HG02678 (cell line): ENCODE results near the gene SLC43A2.
A peak's percentile ranks its signal among the peaks of the same experiment; 100 is the strongest.

Experiments
- ATAC-seq: cut with Tn5 transposase; IDR thresholded peaks from one replicate; pipeline ENCODE4 v1.9.1; 2021; ENCODE audit warnings: mild to moderate bottlenecking, moderate library complexity; ENCODE audit not compliant: unreplicated experiment

Gene SLC43A2

GRCh38 chr17:1644493-1645206, 16.0 kb upstream of the SLC43A2 start:
- ATAC-seq, result no peak

DNA sequence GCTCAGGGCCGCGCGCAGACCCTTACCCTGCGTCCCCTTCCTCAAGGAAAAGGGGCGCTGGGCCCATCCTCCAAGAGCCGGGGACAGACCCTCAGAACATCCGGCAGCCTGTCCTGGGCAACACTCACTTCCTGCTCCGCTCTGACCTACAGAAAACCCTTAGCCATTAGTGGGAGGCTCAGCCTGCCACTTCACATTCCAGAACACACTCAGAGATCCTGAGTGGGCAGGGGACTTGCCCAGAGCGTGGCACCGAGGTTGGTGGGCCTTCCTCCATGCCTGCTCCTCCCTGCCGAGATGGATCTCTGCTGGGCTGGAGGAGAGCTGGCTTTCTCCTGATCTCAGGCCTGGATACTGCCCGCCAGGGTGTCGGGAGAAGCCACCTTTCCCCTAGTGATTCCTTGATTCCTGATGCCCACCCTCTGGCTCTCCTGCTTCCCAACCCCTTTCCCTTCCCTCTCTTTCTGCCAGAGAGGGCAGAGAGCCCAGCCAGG, 15.4 kb upstream of the SLC43A2 start:
- no peak for ATAC-seq

DNA sequence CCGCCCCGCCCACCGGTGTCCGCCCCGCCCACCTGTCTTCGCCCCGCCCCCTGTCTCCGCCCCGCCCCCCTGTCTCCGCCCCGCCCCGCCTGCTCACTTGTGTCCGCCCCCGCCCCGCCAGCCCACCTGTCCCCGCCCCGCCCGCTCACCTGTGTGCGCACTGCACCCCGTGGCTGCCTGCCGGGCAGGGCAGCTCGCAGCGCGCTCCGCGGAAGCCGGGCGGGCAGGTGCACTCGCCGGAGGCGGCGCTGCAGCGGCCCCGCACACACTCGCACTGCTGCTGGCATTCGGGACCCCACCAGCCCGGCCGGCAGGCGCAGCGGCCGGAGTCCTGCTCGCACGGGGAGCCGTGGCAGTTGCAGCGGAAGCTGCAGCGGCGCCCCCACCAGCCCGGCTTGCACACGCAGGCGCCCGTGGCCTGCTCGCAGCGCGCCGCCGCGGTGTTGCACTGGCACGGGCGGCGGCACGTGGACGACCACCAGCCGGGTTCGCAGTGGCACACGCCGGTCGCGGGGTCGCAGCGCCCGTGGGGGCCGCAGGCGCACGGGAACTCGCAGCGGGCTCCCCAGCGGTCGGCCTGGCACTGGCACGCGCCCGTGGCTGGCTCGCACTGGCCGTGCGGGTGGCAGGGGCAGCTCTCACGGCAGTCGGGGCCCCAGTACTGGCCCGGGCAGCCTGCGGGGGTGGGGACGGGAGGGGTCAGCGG, 14.8 kb upstream of the SLC43A2 start:
- ATAC-seq, result no peak

DNA sequence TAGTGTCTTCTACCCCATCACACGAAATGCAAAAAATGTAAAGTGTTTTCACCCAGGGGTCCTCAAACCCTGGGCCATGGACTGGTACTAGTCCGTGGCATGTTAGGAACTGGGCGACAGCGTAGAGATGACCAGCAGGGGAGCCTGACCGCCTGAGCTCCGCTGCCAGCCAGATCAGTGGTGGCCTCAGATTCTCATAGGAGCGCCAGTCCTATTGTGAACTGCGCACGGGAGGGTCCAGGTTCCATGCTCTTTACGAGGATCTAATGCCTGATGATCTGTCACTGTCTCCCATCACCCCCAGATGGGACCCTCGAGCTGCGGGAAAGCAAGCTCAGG, 12.4 kb upstream of the SLC43A2 start:
- no peak for ATAC-seq

GRCh38 chr17:1640329-1641064, 11.9 kb upstream of the SLC43A2 start:
- no peak for ATAC-seq

GRCh38 chr17:1639549-1640180, 11.0 kb upstream of the SLC43A2 start:
- ATAC-seq, result no peak

DNA sequence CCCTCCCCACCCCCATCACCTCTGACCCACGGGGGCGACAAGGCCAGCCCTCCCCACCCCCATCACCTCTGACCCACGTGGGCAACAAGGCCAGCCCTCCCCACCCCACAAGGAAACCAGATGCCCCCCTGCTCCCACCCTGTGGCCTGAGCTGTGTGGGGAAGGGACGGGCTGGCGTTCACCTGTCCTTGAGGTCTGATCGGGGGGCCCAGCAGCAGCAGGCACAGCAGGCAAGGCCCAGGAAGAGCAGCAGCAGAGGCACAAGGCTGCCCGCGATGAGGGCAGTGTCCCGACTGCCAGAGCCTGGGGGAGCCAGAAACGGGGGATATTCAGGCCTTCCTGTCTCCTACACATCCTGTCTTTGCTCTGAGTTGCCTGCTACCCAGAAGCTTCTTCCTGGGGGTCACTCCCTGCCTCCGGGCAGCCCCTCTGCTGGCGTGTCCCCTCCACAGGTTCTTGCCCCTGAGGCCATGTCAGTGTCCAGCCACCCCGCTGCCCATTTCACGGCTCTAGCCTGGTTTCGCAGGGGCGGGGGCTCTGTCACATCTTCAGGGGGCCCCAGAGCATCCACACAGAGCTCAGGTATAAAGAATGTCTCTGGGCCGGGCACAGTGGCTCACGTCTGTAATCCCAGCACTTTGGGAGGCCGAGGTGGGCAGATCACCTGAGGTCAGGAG, 10.1 kb upstream of the SLC43A2 start:
- ATAC-seq, result no peak

GRCh38 chr17:1638171-1638590, 9.5 kb upstream of the SLC43A2 start:
- no peak for ATAC-seq

- ATAC-seq, result no peak
Observed at GRCh38 chr17:1636732-1637285, 8.2 kb upstream of the SLC43A2 start.

GRCh38 chr17:1635675-1636465, 7.2 kb upstream of the SLC43A2 start:
- ATAC-seq, result no peak

DNA sequence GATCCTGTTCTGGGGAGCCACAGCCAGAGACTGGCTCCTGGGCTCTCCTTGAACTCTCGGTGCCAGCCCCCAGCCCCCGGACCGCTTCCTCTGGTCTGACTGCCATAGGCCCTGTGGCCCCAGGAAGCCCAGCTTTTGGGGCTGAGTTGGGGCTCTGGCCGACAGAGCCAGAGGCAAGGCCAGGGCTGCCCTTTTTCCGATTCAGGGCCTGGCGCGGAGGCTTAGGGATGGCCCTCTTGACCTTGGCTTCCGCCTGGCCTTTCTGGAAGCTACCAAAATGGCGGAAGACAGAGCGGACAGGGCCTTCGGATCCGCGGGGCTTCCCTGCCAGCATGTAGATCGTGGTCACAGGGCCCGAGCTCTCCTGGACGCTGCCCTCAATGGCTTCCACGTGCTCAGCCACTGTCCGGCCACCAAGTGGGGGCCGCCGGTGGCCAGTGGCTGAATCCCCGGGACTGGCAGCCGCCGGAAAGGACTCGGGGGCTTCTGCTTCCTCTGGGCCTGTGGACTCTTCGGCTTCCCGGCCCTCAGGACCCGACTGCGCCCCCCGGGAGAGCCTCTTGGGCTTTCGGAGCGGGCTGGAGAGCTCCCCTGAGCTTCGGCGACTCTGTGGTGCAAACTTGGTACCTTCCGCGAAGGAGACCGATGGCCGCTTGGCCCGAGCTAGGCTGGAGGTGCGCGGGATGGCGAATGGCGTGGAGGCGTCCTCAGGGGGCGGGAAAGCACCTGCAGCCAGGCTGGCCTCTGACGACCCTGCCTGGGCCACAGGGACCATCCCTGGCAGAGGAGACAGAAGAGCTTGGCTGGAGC, 6.4 kb upstream of the SLC43A2 start:
- no peak for ATAC-seq

- no peak for ATAC-seq
Observed at GRCh38 chr17:1630662-1631061, 2.0 kb upstream of the SLC43A2 start.

- ATAC-seq, result no peak
Observed at GRCh38 chr17:1629504-1630310, 1.1 kb upstream of the SLC43A2 start.

GRCh38 chr17:1628856-1629503, 346 bp upstream of the SLC43A2 start:
- ATAC-seq, result peak; percentile 61

GRCh38 chr17:1627182-1627981, 1.3 kb downstream of the SLC43A2 start:
- ATAC-seq, result no peak

DNA sequence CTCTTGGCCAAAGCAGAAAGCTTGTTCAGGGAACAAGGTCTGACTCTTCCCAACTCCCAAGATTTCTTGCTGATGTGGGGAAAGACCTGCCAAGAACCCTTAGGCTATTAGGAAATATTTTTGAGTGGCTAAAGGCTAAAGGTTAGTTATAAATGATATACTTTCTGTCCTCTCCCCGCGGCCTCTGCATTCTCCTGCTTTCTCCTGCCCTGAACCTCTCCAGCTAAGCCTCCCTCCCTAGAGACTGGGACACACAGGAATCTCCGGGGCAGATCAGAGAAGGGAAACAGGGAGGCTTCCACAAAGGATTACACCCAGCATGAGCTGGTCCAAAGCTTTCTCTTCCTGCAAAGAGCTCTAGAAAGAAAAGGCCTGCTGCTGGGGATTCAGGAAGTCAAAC, 2.3 kb downstream of the SLC43A2 start:
- ATAC-seq, result no peak

GRCh38 chr17:1625581-1625980, 3.1 kb downstream of the SLC43A2 start:
- no peak for ATAC-seq
